NCI-H2107 treated with DMSO at 0.1 percent for 48 hours (cell line): Measurements from ENCODE around the gene PKNOX1.
"Not testable (repeated sequence)": the region's sequence is repeated elsewhere in the genome, so short reads cannot be mapped to it uniquely, and the experiment has no call there.

Source experiments
- DNase-seq: peaks from one replicate; lab custom pipeline; 2025; ENCODE audit not compliant: unreplicated experiment; lab: John Stamatoyannopoulos, UW

PKNOX1 gene

DNA sequence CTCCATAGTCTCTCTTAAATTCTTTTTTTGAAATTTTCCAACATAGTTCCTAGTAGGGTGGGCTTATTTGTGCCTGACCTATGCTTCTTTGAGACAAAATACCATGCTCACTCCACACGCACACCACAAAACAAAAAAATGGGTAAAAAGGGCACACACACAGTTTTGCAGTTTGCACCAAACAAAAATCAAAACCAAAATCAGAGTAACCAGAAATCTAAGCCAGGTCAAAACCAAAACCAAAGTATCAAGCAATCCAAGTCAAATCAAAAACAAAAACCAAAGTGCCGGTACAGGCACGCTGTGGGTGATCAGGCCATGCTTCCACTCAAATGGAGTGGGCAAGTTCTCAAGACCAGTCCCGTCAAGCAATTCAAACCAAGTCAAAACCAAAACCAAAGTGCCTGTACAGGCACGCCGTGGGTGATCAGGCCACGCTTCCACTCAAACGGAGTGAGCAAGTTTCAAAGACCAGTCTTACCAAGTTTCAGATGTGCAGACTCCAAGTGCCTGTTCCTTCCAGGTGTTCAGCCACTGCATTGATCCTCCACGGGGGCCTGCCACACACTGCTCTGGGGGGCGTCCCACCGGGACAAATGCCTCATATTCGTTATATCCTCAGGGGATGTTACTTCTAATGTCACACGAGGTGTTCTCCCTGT lies 25.1 kb upstream of the PKNOX1 start:
- DNase-seq: not testable (repeated sequence)

DNA sequence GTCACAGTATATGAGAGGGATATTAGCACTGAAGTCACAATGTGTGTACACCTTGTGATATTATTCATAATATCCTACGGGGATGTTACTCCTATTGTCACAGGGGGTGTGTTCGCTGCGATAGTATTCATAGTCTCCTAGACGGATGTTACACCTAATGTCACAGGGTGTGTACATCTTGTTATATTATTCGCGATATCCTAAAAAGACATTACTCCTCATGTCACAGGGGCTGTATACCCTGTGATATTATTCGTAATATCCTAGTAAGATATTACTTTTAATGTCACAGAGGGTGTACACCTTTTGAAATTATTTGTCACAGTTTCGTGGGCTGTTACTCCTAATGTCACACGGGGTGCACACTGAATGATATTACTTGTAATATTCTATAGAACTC lies 23.2 kb upstream of the PKNOX1 start:
- DNase-seq: not testable (repeated sequence)

DNA sequence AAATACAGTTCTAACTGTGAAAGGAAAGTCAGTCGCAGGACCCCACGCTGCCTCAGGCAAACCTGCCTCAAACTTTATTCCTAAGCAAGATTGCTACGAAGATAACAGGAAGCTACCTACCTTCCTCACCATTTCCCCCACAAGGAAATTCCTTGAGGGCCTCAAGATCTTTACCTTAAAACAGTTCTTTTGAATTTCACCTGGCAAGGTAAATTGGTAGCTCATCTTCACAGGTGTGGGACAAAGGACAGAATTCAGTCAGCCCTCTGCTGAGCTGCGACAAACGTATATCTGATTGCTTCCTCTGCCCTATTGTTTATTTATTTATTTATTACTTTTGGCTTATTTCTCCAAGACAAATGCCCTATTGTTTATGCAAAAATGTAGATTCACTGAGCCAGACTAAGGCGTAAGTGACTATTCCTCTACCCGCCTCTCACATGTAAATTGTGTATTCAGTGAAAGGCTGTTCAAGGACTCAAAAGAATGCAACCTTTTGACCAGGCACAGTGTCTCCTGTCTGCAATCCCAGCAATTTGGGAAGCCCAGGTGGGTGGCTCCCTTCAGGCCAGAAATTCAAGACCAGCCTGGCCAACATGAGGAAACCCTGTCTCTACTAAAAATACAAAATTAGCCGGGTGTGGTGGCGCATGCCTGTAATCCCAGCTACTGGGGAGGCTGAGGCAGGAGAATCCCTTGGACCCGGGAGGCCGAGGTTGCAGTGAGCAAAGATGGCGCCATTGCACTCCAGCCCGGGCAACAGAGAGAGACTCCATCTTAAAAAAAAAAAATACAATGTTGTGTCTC lies 17.3 kb upstream of the PKNOX1 start:
- no peak for DNase-seq

DNA sequence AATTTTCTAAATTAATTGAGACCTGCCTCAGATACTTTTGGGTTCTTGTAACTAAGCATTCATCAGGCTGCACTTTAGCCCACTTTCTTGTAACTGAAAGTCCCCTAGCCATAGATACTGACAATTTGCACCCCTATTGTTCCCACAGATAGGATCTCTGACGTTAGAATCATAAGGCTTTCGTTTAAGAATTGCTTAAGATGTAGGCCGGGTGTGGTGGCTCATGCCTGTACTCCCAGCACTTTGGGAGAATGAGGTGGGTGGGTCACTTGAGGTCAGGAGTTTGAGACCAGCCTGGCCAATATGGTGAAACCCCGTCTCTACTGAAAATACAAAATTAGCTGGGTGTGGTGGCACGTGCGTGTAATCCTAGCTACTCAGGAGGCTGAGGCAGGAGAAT lies 16.2 kb upstream of the PKNOX1 start:
- DNase-seq: not testable (repeated sequence)

DNA sequence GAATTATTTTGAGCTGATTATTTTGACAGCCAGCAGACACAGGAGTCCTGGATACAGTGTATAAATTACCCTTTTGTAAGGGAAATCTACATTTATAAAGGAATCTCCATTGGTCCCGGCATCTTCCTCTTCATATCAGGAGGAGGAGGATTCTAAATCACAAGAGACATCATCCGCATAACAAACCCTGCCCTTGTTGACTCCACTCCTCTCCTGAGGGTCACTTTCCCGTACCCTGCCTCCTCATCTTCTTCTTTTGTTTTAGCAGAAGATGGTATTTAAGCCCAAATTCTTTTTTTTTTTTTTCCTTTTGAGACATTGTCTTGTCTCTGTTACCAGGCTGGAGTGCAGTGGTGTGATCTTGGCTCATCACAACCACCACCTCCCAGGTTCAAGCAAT lies 14.6 kb upstream of the PKNOX1 start:
- no peak for DNase-seq

DNA sequence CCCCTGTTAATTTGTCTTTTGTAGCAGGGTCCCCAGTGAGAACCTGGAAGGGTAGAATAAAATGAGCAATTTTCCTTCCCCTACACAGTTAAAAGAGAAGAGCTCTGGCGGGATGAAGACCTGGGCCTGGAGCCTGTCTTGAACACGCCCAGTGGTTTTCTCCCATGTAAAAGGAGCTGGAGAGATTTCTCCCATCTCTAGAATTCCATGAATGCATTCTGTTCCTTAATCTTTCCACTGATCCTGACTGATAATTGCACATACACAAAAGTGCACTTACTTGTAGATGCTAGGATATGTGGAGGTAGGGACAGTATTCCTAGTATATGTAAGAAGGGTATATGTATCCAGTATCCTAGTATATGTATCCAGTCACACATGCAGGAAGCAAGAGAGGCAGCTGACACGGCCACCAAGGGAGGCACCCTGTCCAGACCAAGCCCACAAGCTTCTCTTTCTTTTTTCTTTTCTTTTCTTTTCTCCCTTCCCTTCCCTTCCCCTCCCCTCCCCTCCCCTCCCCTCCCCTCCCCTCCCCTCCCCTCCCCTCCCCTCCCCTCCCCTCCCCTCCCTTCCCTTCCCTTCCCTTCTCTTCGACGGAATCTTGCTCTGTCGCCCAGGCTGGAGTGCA lies 11.9 kb upstream of the PKNOX1 start:
- no peak for DNase-seq

DNA sequence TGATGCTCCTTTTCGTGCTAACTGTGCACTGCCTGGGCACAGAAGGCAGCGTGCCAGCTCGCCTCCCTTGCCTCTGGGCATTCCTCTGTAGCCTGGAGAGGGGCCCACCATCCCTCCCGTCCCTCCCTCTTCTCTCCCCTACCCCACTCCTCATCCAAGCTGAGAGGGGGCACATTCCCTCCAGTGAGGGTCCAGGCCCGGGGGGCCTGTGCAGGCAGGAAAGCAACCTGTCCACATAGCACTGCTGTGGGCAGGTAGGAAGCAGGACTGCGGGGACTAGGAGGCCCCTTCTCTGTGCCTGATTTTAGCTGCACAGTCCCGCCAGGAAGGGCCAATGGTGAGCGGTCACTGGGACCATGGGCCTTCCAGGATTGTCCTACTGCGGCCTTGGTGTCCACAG lies 10.3 kb upstream of the PKNOX1 start:
- no peak for DNase-seq

DNA sequence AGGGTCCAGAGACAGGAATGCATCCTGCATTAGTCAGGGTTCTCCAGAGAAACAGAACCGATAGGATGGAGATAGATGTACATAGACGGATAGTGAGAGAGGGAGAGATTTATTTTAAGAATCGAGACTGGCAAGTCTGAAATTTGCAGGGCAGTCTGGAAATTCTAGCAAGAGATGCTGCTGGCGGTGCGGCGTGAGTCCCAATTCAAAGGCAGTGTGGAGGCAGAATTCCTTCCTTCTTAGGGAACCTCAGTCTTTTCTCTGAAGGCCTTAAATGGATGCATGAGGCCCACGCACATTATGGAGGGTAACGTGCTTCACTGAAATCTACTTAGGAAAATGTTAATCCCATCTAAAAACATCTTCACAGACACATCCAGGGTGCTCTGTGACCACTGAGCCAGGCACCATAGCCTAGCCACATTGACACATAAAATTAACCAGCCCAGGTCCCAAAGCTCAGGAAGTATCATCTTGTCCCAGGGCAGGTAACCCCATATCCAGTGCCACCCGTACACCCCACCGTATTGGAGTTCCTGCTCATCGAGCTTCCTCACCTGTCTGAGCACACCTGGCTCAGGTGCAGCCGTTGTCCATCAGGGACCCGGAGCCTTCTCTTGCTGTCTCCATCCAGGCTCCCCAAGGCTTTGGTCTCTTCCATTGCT lies 9.7 kb upstream of the PKNOX1 start:
- no peak for DNase-seq

DNA sequence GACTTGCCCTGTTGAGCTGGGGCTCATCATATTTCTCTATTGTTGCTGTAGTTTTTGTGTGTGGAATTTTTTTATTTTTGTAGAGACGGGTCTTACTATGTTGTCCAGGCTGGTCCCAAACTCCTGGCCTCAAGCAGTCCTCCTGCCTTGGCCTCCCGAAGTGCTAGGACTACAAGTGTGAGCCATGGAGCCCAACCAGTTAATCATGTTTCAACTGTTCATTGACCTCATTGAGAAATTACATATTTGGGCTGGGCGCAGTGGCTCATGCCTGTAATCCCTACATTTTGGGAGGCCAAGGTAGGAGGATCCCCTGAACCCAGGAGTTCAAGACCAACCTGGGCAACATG lies 9.2 kb upstream of the PKNOX1 start:
- no peak for DNase-seq

DNA sequence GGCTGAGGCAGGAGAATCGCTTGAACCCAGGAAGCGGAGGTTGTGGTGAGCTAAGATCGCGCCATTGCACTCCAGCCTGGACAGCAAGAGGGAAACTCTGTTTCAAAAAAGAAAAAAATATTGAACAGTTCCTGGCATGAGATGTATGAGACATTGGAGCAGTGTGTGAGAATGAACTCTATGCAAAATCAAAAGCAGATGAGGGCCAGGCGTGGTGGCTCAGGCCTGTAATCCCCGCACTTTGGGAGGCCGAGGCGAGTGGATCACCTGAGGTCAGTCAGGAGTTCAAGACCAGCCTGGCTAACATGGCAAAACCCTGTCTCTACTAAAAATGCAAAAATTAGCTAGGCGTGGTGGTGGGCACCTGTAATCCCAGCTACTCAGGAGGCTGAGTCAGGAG lies 6.7 kb upstream of the PKNOX1 start:
- not testable (repeated sequence) for DNase-seq

DNA sequence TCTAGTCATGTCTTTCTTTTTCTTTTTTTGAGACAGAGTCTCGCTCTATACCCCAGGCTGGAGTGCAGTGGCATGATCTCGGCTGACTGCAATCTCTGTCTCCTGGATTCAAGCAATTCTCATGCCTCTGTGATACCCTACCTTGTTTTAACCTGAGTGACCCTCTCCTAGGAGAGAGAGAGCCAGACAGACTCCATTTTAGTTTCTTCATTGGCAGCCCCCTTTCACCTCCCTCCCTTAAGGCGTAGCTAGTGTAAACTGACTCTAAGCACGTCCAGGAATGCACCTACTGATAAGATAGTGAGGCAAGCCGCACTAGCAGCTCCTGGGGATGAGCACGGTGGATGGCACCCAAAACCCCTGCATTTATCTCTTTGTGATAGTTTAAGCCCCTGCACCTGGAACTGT lies 5.2 kb upstream of the PKNOX1 start:
- DNase-seq: no peak

DNA sequence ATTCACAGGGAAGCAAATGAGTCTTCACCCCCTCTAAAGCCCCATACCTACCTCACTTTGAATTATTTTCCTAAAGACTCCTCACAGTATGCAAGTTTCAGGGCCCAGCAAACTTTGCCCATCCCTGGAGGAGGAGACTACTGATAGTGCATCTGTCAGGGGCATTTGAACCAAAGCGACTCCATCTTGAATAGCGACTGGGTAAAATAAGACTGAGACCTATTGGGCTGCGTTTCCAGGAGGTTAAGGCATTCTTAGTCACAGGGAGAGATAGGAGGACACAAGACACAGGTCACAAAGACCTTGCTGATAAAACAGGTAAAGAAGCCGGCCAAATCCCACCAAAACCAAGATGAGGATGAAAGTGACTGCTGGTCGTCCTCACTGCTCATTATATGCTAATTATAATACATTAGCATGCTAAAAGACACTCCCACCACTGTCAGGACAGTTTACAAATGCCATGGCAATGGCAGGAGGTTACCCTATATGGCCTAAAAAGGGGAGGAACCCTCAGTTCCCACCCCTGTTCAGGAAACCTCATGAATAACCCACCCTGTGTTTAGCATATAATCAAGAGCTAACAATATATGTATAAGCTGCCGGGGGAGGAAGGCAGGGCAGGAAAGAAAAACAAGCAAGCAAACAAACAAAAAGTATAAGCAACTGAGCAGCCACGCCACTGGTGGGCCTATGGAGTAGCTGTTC lies 3.3 kb upstream of the PKNOX1 start:
- no peak for DNase-seq

DNA sequence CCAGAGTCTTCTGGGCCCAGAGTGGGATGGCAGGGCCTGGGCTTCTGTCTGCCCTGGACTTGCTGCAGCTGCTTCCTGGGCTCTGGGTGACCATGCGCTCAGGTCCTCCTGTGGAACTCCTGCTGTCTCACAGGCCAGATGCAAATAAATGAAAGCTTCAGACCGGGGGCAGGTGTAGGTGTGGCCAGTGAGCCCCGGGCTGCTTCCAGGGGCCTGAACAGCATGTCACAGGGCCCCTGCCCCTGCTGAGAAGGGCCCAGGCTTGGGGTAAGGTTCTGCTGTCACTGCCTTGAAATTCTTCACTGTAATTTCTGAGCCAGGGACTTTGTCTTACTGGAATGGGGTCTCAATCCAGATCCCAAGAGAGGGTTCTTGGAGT lies 2.5 kb upstream of the PKNOX1 start:
- DNase-seq: no peak

DNA sequence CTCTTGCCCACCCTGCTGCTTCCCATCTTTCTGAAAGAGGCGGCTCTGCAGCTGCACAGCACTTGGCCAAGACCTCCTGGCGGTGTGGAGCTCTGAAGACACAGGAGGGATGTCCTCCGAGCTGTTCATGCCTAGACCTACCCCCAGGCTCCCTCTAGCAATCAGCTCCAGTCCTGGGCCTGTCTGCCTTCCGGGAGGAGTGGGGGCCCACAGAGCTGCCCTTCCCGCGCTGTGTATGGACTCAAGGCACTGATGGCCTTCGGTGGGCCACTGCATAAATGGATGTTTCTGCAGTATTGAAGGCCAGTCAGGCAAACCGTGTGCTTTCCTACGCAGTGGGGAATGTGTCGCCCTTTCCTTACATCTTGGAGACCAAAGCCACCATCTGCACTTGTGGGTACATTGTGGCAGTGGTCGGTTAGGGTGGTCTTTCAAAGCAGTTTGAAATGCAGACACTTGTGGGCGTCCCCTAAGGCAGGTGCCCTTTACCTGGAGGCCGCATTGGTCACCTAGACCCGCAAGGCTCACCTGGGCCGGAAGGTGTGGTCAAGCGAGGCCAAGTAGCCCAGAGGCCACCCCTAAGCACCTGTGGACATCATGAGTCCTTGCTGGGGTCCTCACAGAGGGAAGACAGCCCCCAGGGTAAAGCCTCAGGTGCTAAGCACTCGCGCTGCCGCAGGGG lies 912 bp upstream of the PKNOX1 start:
- no peak for DNase-seq

DNA sequence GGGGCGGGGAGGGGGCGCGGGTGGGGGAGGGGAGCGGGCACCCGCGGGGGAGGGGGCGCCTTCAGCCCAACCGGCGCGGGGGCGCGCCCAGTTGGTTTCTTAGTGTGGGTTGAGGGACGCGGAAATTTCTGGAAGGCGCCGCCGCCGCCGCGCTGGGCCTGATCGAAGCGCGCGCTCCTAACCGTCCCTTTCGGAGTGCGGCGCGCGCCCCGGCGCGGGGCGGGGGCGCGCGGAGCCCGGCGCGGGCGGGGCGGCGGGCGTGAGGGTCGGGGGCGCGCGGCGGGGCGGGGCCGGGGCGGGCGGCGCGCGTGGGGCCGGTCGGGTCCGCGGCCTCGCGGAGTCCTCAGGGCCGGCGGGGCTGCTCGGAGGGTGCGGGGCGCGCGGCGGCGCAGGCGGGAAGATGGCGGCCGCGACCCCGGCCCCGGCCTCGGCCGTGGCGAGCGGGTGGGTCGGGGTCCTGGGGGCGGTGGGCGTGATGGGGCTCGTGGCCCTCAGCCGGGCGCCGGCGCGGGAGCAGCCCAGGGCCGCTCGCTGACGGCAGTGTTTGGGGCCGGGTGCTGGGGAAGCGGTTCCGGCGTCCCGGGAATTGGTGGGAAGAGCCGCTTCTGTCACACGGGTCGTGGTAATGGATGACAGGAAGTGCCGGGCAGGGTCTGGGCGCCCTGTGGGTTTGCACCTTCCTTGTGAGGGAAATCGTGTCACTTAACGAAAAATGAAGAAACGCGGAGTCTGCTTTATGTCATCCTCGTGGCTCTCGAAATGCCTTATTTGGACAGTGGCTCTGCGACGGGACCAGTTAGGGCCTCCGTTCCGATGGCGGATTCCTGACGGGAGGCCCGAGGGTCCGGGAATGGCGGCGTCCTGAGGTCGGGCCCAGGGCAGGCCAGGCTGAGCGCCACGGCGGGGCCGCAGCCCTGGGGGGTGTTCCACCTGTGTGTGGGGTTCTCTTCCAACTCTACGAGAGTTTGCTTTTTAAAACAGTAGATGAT lies 764 bp downstream of the PKNOX1 start:
- DNase-seq: peak; percentile 16

DNA sequence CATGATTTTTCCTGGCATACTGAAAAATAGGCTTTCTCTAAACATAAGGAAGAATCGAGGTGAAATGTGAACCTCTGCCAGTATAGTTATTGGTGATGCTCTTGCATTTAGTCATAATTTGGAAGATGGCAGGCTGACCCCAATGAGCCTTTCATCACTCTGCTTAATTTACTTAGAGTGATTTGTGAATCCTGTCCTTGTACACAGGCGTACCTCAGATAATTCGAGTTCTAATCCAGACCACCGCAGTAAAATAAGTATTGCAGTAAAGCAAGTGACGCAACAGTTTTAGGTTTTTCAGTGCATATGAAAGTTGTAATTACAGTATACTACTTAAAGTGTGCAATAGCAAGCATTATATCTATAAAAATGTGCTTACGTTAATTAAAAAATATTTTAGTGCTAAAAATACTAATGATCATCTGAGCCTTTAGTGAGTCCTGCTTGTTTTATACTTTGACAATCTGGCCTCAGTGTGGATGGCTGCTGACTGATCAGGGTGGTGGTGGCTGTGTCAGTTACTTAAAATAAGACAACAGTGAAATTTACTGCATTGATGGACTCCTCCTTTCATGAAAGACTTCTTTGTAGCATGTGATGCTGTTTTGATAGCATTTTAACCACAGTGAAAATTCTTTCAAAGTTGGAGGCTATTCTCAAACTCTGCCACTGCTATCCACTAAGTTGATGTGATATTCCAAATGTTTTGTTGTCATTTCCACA lies 1.7 kb downstream of the PKNOX1 start:
- DNase-seq: no peak

DNA sequence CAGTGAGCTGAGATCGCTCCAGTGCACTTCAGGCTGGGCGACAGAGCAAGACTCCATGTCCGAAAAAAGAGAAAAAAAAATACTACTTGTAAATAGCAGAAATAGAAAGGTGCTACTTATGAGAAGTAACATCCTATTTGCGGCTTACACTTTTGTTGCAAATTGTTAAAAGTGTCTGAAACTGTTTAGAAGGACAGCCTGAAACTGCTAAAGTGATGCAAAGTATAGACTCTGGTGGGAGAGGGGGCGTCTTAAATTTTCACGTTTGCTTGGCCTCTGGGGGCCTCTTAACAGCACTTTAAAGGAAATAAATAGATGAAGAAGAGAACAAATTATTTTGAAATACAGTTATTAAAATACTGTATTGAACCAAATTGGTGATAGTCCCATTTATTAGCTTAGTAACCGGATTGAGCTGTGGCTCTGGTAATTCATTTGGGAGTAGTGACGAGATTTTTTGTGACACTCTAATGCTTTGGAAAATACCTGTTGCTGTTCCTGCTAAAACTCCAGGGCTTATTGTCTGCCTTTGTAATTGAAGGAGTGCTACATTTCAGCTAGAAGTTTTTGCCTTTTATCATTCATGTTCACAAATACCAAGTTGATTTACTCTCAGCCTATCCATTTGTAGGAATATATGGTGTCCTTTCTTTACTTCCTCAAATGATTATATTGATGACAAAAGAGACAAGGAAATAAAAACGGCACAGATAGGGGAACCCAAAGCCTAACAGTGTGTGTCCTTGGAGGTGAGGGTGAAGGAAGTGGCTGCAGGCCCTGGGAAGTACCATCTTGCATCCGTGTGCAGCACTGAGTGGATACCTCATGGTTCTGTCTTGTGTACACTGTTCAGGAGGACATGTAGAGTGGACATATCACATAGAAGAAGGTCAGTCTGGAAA lies 6.2 kb downstream of the PKNOX1 start:
- no peak for DNase-seq

DNA sequence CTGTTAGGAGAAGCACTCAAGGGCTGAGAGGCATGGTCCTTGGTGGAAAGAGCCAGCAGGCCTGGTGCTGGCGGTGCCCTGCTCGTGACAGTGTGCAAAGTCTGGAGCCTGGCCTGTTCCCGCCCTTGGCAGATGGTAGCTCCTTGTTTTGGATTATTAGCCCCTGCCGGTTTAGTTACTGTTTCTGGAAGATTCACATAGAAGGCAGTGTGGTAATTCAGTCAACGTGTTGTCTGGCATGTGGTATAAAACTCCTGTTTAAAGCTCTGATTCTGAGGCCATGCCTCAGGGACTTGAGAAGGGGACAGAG lies 6.8 kb downstream of the PKNOX1 start:
- DNase-seq: no peak
